Lower leg skin (tissue), 4 donors: ENCODE data around the gene MYBL2. TPM values are rescaled to one million over a fixed set of nuclear protein-coding genes. Genes with fewer than 3 reads are reported as not detected.
"Not testable (repeated sequence)": the region's sequence is repeated elsewhere in the genome, so short reads cannot be mapped to it uniquely, and the experiment has no call there.

Source experiments
- DNase-seq, 2 donors: peaks; one replicate each; pipeline ENCODE4 v3.0.0-alpha.2; 2019; ENCODE audit warnings: low spot score in 2 of 2
- H3K4me3 ChIP-seq: fragments of 200-600 bp; sonication (generic); 2 replicates; pipeline ENCODE4 v1.5.1; 2017; ENCODE audit warnings: mild to moderate bottlenecking, low read depth; ENCODE audit not compliant: poor library complexity, severe bottlenecking
- CTCF ChIP-seq, 3 donors: fragments of 450-650 bp; IDR thresholded peaks; one replicate each; pipeline ENCODE4 v1.5.1; 2016; ENCODE audit warnings: antibody characterized with exemption in 3 of 3, mild to moderate bottlenecking in 3 of 3, moderate library complexity in 2 of 3
- POLR2A ChIP-seq, 2 donors: fragments of 450-650 bp; IDR thresholded peaks; one replicate each; pipeline ENCODE4 v1.6.1; 2016 to 2017; ENCODE audit warnings: antibody characterized with exemption in 2 of 2, mild to moderate bottlenecking in 1 of 2, moderate library complexity in 1 of 2
- WGBS, 2 donors: methylation state at CpG; one replicate each; pipeline ENCODE4 v1.1.5; 2018; 5-methylcytosine and 5-hydroxymethylcytosine counted together
- intact Hi-C: fragments of 100-400 bp; cut with DNase I; formaldehyde crosslinking; loops from one replicate; pipeline ENCODE4 v1.15.0; 2023; ENCODE audit warnings: low total_unique reads
- total RNA-seq, 4 donors: library from RNA; depleted of rRNA; stranded (reverse); fragments of >200 nt; gene quantifications; one replicate each; pipeline ENCODE4 v1.1.0, GENCODE V29; 2016

MYBL2 gene
- 1 to 10 TPM in 2 of 4 donors, under 1 TPM in 2; 0.19 to 1.2 (median 0.71) TPM for total RNA-seq

- TF ChIP-seq CTCF (IDR thresholded peaks at IDR 0.05) (no peak), POLR2A (IDR thresholded peaks at IDR 0.05) (no peak)
- intact Hi-C loops: no loop called here
- 17 to 37% methylated on average over 19 to 54 of the region's 90 CpGs for WGBS, 2 donors
- DNase-seq: peak in 1 of 2 donors; percentile 25
- no peak within 1 kb of the TSS for H3K4me3 ChIP-seq
Measured at GRCh38 chr20:43666376-43667328, at the start of gene MYBL2. TSS of gene MYBL2 (plus strand) at chr20:43667114. CDS start at chr20:43667284, 170 bp downstream.

GRCh38 chr20:43631598-43631997, 35.3 kb upstream of the MYBL2 start:
- WGBS, 2 donors: 83 to 95% methylated on average over 8 of the region's 8 CpGs
- H3K4me3 ChIP-seq: no peak overlapping the region
- TF ChIP-seq POLR2A (IDR thresholded peaks at IDR 0.05): no peak
- intact Hi-C loops: no loop called here
- DNase-seq: no peak

GRCh38 chr20:43636429-43636828, 30.5 kb upstream of the MYBL2 start:
- intact Hi-C loops: no loop called here
- H3K4me3 ChIP-seq: no peak overlapping the region
- TF ChIP-seq POLR2A (IDR thresholded peaks at IDR 0.05) (no peak), CTCF (IDR thresholded peaks at IDR 0.05) (no peak)
- no peak for DNase-seq
- WGBS, 2 donors: 92 to 95% methylated on average over 2 of the region's 2 CpGs

- intact Hi-C loops: no loop called here
- no peak overlapping the region for H3K4me3 ChIP-seq
- TF ChIP-seq CTCF (IDR thresholded peaks at IDR 0.05) (no peak), POLR2A (IDR thresholded peaks at IDR 0.05) (no peak)
- 92 to 97% methylated on average over 4 of the region's 4 CpGs for WGBS, 2 donors
- DNase-seq: no peak
Measured at GRCh38 chr20:43642548-43642947, 24.4 kb upstream of the MYBL2 start.

- intact Hi-C loops: no loop called here
- no peak overlapping the region for H3K4me3 ChIP-seq
- DNase-seq: no peak
- WGBS, 2 donors: 71 to 82% methylated on average over 3 of the region's 3 CpGs
- TF ChIP-seq POLR2A (IDR thresholded peaks at IDR 0.05) (no peak), CTCF (IDR thresholded peaks at IDR 0.05) (no peak)
Measured at GRCh38 chr20:43650997-43651525, 15.9 kb upstream of the MYBL2 start.

GRCh38 chr20:43651650-43652184, 15.2 kb upstream of the MYBL2 start:
- WGBS, 2 donors: 94 to 97% methylated on average over 10 of the region's 10 CpGs

More at GRCh38 chr20:43651650-43652184, 15.2 kb upstream of the MYBL2 start:
- DNase-seq, intact Hi-C loops, H3K4me3 ChIP-seq: not testable (repeated sequence)
